T-cell (primary cell): Measurements from ENCODE around the gene CNOT9. TPM values are rescaled to one million over a fixed set of nuclear protein-coding genes. Genes with fewer than 3 reads are reported as not detected.
"Not testable (repeated sequence)": the region's sequence is repeated elsewhere in the genome, so short reads cannot be mapped to it uniquely, and the experiment has no call there.

Experiments used
- ATAC-seq, 4 experiments: fragments of 200-7000 bp in 3 of 4; fragments of 150-1000 bp in 1 of 4; cut with Tn5 transposase; replicated peaks in 1 of 4; 1 replicate in 3 of 4; 2 replicates in 1 of 4; pipeline ENCODE4 v1.10.0; 2021; ENCODE audit warnings: moderate library complexity in 3 of 4, mild to moderate bottlenecking in 2 of 4, moderate number of reproducible peaks in 1 of 4
- CTCF ChIA-PET, 2 donors: fragments of 300-600 bp; sonication (Branson Sonifier 250); formaldehyde crosslinking; loops; one replicate each; lab custom pipeline; 2022; ENCODE audit warnings: antibody characterized with exemption in 2 of 2; lab: Charles Lee
- POLR2A ChIA-PET, 2 donors: fragments of 300-600 bp; sonication (Branson Sonifier 250); formaldehyde crosslinking; loops; one replicate each; lab custom pipeline; 2022; ENCODE audit warnings: antibody characterized with exemption in 2 of 2; lab: Charles Lee
- DNase-seq, 35 experiments: peaks; one replicate each; pipeline versions ENCODE4 v3.0.0 to v3.0.0-alpha.2; 2013 to 2023
- H3K27ac ChIP-seq: one replicate; pipeline ENCODE4 v1.5.1; 2013; ENCODE audit warnings: low read length
- H3K27me3 ChIP-seq, 2 experiments: replicated peaks in 1 of 2; 1 replicate in 1 of 2; 2 replicates in 1 of 2; pipeline versions ENCODE4 v1.6.1 to v1.7.0; 2013; ENCODE audit warnings: low read length in 1 of 2, mixed read lengths in 1 of 2; ENCODE audit not compliant: control insufficient read depth in 2 of 2, insufficient read depth in 2 of 2; ENCODE audit errors: extremely low read depth in 1 of 2
- H3K36me3 ChIP-seq, 2 donors: 1 replicate in 1 of 2; 2 replicates in 1 of 2; pipeline versions ENCODE4 v1.6.1 to v1.7.0; 2013; ENCODE audit warnings: low read length in 1 of 2; ENCODE audit not compliant: control insufficient read depth in 2 of 2, insufficient read depth in 1 of 2; ENCODE audit errors: extremely low read depth in 1 of 2
- H3K4me1 ChIP-seq, 2 experiments: 1 replicate in 1 of 2; 2 replicates in 1 of 2; pipeline versions ENCODE4 v1.6.1 to v1.7.0; 2013; ENCODE audit warnings: low read length in 2 of 2, mixed read lengths in 1 of 2; ENCODE audit not compliant: insufficient read depth in 2 of 2, control insufficient read depth in 1 of 2; ENCODE audit errors: extremely low read depth in 1 of 2
- H3K4me3 ChIP-seq, 2 donors: 1 replicate in 1 of 2; 2 replicates in 1 of 2; pipeline versions ENCODE4 v1.5.1 to v1.7.0; 2013; ENCODE audit warnings: mild to moderate bottlenecking in 2 of 2, low read length in 1 of 2, moderate library complexity in 1 of 2; ENCODE audit not compliant: control insufficient read depth in 1 of 2; ENCODE audit errors: extremely low read depth in 1 of 2
- H3K9me3 ChIP-seq: 2 replicates; pipeline ENCODE4 v1.7.0; 2013
- H3K27ac Mint-ChIP-seq, 2 donors: one replicate each; pipeline ENCODE4 v1.8.0; 2020 to 2021; ENCODE audit warnings: mild to moderate bottlenecking in 2 of 2, mixed read lengths in 2 of 2
- H3K27me3 Mint-ChIP-seq, 2 donors: one replicate each; pipeline ENCODE4 v1.8.0; 2021 to 2022; ENCODE audit warnings: mixed read lengths in 2 of 2
- H3K36me3 Mint-ChIP-seq: one replicate; pipeline ENCODE4 v1.8.0; 2021; ENCODE audit warnings: mixed read lengths
- H3K4me1 Mint-ChIP-seq, 3 donors: one replicate each; pipeline ENCODE4 v1.8.0; 2020 to 2022; ENCODE audit warnings: mixed read lengths in 3 of 3, mild to moderate bottlenecking in 1 of 3
- H3K4me3 Mint-ChIP-seq, 3 donors: one replicate each; pipeline ENCODE4 v1.8.0; 2020 to 2022; ENCODE audit warnings: mild to moderate bottlenecking in 3 of 3, mixed read lengths in 3 of 3, moderate library complexity in 3 of 3
- H3K9me3 Mint-ChIP-seq, 3 donors: one replicate each; pipeline ENCODE4 v1.8.0; 2020 to 2022; ENCODE audit warnings: mixed read lengths in 3 of 3
- whole genome bisulfite sequencing: methylation state at CpG from one replicate; pipeline ENCODE4 v1.1.5; 2013; ENCODE audit warnings: missing lambda C conversion rate; ENCODE audit not compliant: insufficient coverage; 5-methylcytosine and 5-hydroxymethylcytosine counted together
- total RNA-seq, 35 experiments: library from RNA in 6 of 35; stranded (reverse) in 6 of 35; fragments of 120-200 nt in 1 of 35; gene quantifications; one replicate each; pipeline versions ENCODE4 v1.2.1 to v1.2.4 and lab custom pipeline; 2013 to 2026

Gene CNOT9
- total RNA-seq, 5 donors from 2014 or later (not counting 1 experiment from before 2014, with no cell fraction given) = 44.1 to 64.2 (median 50.2) TPM

DNA sequence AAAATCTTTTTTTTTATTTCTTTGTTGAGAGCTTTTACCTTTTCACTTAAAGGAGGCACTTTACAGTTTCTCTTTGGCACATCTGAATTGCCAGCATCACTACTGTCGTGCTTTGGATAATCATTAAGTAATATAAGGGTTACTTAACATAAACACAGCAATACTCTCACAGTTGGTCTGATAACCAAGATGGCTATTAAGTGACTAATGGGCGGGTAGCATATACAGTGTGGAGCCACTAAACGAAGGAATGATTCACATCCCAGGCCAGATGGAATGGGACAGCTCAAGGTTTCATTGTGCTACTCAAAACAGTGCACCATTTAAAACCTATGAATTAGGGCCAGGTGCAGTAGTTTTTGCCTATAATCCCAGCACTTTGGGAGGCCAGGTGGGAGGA, 28.6 kb upstream of the CNOT9 start:
- DNase-seq (no peak), ATAC-seq (no peak)
- Histone ChIP-seq H3K4me3 (no peak overlapping the region), H3K36me3 (peaks cover 3 to 67% of the 10 kb centered on the region in 2 donors), H3K27ac (no peak overlapping the region), H3K9me3 (no peaks in the 10 kb centered on the region), H3K27me3 (no peaks in the 10 kb centered on the region), H3K4me1 (no peaks in the 10 kb centered on the region)
- ChIA-PET CTCF (no interaction called here), POLR2A (interaction anchor here (0.6 kb wide), 2 partner anchors 18 to 47 kb away, joined by 3 to 4 read pairs; no protein-coding TSS in a partner anchor)
- no peaks in the 10 kb centered on the region for H3K9me3 Mint-ChIP-seq
- no CpG with 5 or more reads among the region's 3 CpGs for WGBS
- H3K36me3 Mint-ChIP-seq = peaks cover 46% of the 10 kb centered on the region
- H3K4me3 Mint-ChIP-seq = no peak overlapping the region
- no peaks in the 10 kb centered on the region for H3K4me1 Mint-ChIP-seq
- H3K27ac Mint-ChIP-seq = no peak overlapping the region
- H3K27me3 Mint-ChIP-seq = no peaks in the 10 kb centered on the region

DNA sequence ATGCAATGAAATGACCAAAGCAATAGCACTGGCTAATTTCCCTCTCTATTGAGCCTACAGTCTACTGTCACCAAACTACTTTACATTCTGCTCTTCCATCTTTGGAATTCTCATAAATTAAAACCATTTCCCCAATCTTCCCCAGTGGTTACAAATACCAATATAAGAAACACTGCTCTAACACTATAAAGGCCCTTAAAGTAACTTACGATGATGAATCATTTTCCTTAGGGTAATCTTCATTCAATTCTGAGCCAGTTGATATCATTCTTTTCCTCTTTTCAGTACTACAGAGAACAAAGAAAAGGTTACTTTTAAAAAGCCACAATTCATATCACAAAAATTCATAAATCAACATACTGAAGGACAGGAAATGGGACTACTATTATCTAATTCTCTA, 22.6 kb upstream of the CNOT9 start:
- H3K27me3 ChIP-seq = no peaks in the 10 kb centered on the region
- H3K4me3 ChIP-seq = no peak overlapping the region
- H3K4me1 ChIP-seq = no peaks in the 10 kb centered on the region
- H3K27me3 Mint-ChIP-seq = no peaks in the 10 kb centered on the region
- no peak overlapping the region for H3K27ac Mint-ChIP-seq
- no peak overlapping the region for H3K27ac ChIP-seq
- no peak for ATAC-seq
- no peaks in the 10 kb centered on the region for H3K4me1 Mint-ChIP-seq
- whole genome bisulfite sequencing = 100% methylated on average over 1 of the region's 1 CpG
- ChIA-PET CTCF (no interaction called here), POLR2A (no interaction called here)
- peaks cover 3 to 62% of the 10 kb centered on the region in 2 donors for H3K36me3 ChIP-seq
- no peak for DNase-seq
- H3K4me3 Mint-ChIP-seq = no peak overlapping the region
- H3K9me3 Mint-ChIP-seq = no peaks in the 10 kb centered on the region
- peaks cover 57% of the 10 kb centered on the region for H3K36me3 Mint-ChIP-seq
- no peaks in the 10 kb centered on the region for H3K9me3 ChIP-seq

- H3K4me3 Mint-ChIP-seq = no peak overlapping the region
- no peaks in the 10 kb centered on the region for H3K9me3 ChIP-seq
- CTCF ChIA-PET = no interaction called here
- DNase-seq = no peak
- H3K36me3 ChIP-seq = peaks cover 8 to 53% of the 10 kb centered on the region in 2 donors
- no peaks in the 10 kb centered on the region for H3K9me3 Mint-ChIP-seq
- H3K4me1 ChIP-seq = no peaks in the 10 kb centered on the region
- H3K27me3 Mint-ChIP-seq = no peaks in the 10 kb centered on the region
- POLR2A ChIA-PET = no interaction called here
- no peaks in the 10 kb centered on the region for H3K4me1 Mint-ChIP-seq
- no peak overlapping the region for H3K27ac Mint-ChIP-seq
- H3K27ac ChIP-seq = no peak overlapping the region
- ATAC-seq = no peak
- no peaks in the 10 kb centered on the region for H3K27me3 ChIP-seq
- peaks cover 54% of the 10 kb centered on the region for H3K36me3 Mint-ChIP-seq
- no peak overlapping the region for H3K4me3 ChIP-seq
Observed at GRCh38 chr2:218547511-218547910, 21.1 kb upstream of the CNOT9 start.

GRCh38 chr2:218547978-218548377, 20.7 kb upstream of the CNOT9 start:
- ChIA-PET POLR2A (no interaction called here), CTCF (no interaction called here)
- Histone ChIP-seq H3K36me3 (peaks cover 8 to 53% of the 10 kb centered on the region in 2 donors), H3K4me1 (no peaks in the 10 kb centered on the region), H3K27ac (no peak overlapping the region), H3K9me3 (no peaks in the 10 kb centered on the region), H3K27me3 (no peaks in the 10 kb centered on the region), H3K4me3 (no peak overlapping the region)
- no peak for DNase-seq
- H3K36me3 Mint-ChIP-seq = peaks cover 53% of the 10 kb centered on the region
- no peaks in the 10 kb centered on the region for H3K9me3 Mint-ChIP-seq
- H3K27me3 Mint-ChIP-seq = no peaks in the 10 kb centered on the region
- ATAC-seq = no peak
- H3K27ac Mint-ChIP-seq = no peak overlapping the region
- no peak overlapping the region for H3K4me3 Mint-ChIP-seq
- H3K4me1 Mint-ChIP-seq = no peaks in the 10 kb centered on the region

DNA sequence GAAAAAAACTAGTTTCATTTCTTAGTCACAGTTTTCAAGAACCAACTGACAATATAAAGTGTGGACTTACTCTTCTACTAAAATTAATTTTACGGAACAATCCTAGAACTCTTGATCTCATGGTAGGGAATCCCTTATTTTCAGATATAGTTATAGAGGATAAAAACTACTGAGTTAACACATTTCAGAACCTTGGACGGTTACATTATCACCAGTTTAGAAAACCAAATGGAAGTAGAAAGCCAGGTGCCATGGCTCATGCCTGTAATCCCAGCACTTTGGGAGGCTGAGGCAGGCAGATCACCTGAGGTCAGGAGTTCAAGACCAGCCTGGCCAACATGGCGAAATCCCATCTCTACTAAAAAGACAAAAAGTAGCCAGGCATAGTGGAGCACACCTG, 14.4 kb upstream of the CNOT9 start:
- H3K9me3 Mint-ChIP-seq, DNase-seq, H3K4me1 ChIP-seq, H3K9me3 ChIP-seq, H3K27me3 Mint-ChIP-seq, H3K27ac Mint-ChIP-seq, H3K27ac ChIP-seq, H3K4me1 Mint-ChIP-seq, H3K4me3 Mint-ChIP-seq, H3K27me3 ChIP-seq, ATAC-seq, H3K4me3 ChIP-seq, POLR2A ChIA-PET: not testable (repeated sequence)
- CTCF ChIA-PET = interaction anchor here in 1 of 2 donors (0.7 kb wide), 1 partner anchor 105 kb away, joined by 4 read pairs; no protein-coding TSS in a partner anchor
- WGBS = 100% methylated on average over 1 of the region's 3 CpGs
- peaks cover 8 to 40% of the 10 kb centered on the region in 2 donors for H3K36me3 ChIP-seq
- H3K36me3 Mint-ChIP-seq = peaks cover 49% of the 10 kb centered on the region

- Mint-ChIP-seq H3K36me3 (peaks cover 57% of the 10 kb centered on the region), H3K27ac (no peak overlapping the region), H3K4me3 (no peak overlapping the region), H3K4me1 (peaks cover 0 to 9% (median 5%) of the 10 kb centered on the region in 3 donors), H3K9me3 (no peaks in the 10 kb centered on the region), H3K27me3 (no peaks in the 10 kb centered on the region)
- ChIA-PET CTCF (no interaction called here), POLR2A (interaction anchor here in 1 of 2 donors (0.7 kb wide), 1 partner anchor 118 kb away, joined by 3 read pairs; no protein-coding TSS in a partner anchor)
- 100% methylated on average over 3 of the region's 4 CpGs for WGBS
- Histone ChIP-seq H3K36me3 (peaks cover 10 to 41% of the 10 kb centered on the region in 2 donors), H3K4me3 (no peak overlapping the region), H3K9me3 (no peaks in the 10 kb centered on the region), H3K4me1 (no peaks in the 10 kb centered on the region), H3K27me3 (no peaks in the 10 kb centered on the region), H3K27ac (no peak overlapping the region)
- DNase-seq (no peak), ATAC-seq (no peak)
Observed at GRCh38 chr2:218555527-218555926, 13.1 kb upstream of the CNOT9 start.

DNA sequence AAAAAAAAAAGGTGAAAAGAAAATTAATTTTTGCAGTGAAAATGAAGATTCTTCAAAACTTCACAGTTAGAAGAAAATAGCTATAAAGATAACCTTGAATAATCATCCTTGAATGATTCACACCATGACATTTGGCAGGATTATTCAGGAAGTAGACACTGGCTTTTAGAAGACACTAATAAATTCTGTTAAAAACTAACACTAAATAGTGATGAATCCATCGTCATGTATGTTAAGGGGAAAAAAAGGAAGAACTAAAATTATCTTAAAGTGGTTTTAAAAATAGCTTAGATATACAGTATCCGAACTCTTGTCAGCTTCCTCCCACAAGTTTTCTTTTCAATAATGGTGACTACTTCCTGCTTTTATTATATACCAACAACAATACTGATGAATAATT, 10.7 kb upstream of the CNOT9 start:
- H3K4me3 Mint-ChIP-seq = no peak overlapping the region
- no peaks in the 10 kb centered on the region for H3K9me3 ChIP-seq
- no peak for DNase-seq
- H3K27me3 Mint-ChIP-seq = no peaks in the 10 kb centered on the region
- ChIA-PET CTCF (interaction anchor here in 1 of 2 donors (0.6 to 1.0 kb wide), 2 partner anchors 8 to 10 kb away, joined by 3 to 4 read pairs; partner anchors contain the start of gene USP37), POLR2A (interaction anchor here in 1 of 2 donors (0.6 kb wide), 1 partner anchor 18 kb away, joined by 4 read pairs; no protein-coding TSS in a partner anchor)
- no peak overlapping the region for H3K27ac Mint-ChIP-seq
- peaks cover 7 to 16% (median 14%) of the 10 kb centered on the region in 3 donors for H3K4me1 Mint-ChIP-seq
- H3K27me3 ChIP-seq = no peaks in the 10 kb centered on the region
- no peaks in the 10 kb centered on the region for H3K4me1 ChIP-seq
- peaks cover 6 to 44% of the 10 kb centered on the region in 2 donors for H3K36me3 ChIP-seq
- ATAC-seq = no peak
- no peak overlapping the region for H3K4me3 ChIP-seq
- WGBS = no CpG with 5 or more reads among the region's 2 CpGs
- H3K9me3 Mint-ChIP-seq = no peaks in the 10 kb centered on the region
- no peak overlapping the region for H3K27ac ChIP-seq
- H3K36me3 Mint-ChIP-seq = peaks cover 58% of the 10 kb centered on the region
